Stimulated activated CD4-positive, alpha-beta T cell treated with anti-CD3 and anti-CD28 coated beads, Interleukin-12 subunit alpha, Interleukin-12 subunit beta, amount 100 ng/mL, for 4 hours (primary cell): ENCODE results near the gene CREB3L1.
"Not testable (repeated sequence)": the region's sequence is repeated elsewhere in the genome, so short reads cannot be mapped to it uniquely, and the experiment has no call there.

Source experiments
- DNase-seq: peaks from one replicate; pipeline ENCODE4 v3.0.0-alpha.2; 2020

The CREB3L1 gene

GRCh38 chr11:46249103-46249937, 28.1 kb upstream of the CREB3L1 start:
- no peak for DNase-seq

GRCh38 chr11:46249938-46250744, 27.3 kb upstream of the CREB3L1 start:
- no peak for DNase-seq

- DNase-seq = no peak
Measured at GRCh38 chr11:46250745-46251052, 26.8 kb upstream of the CREB3L1 start.

- no peak for DNase-seq
Measured at GRCh38 chr11:46251954-46252353, 25.5 kb upstream of the CREB3L1 start.

- DNase-seq = no peak
Measured at GRCh38 chr11:46252373-46252914, 25.0 kb upstream of the CREB3L1 start.

GRCh38 chr11:46253258-46254132, 24.0 kb upstream of the CREB3L1 start:
- DNase-seq = no peak

- DNase-seq = no peak
Measured at GRCh38 chr11:46254133-46254491, 23.4 kb upstream of the CREB3L1 start.

GRCh38 chr11:46256540-46257001, 20.9 kb upstream of the CREB3L1 start:
- DNase-seq = no peak

GRCh38 chr11:46259347-46259746, 18.1 kb upstream of the CREB3L1 start:
- DNase-seq = not testable (repeated sequence)

- DNase-seq = no peak
Measured at GRCh38 chr11:46259971-46260560, 17.4 kb upstream of the CREB3L1 start.

GRCh38 chr11:46263120-46263519, 14.3 kb upstream of the CREB3L1 start:
- DNase-seq = no peak

GRCh38 chr11:46264030-46264429, 13.4 kb upstream of the CREB3L1 start:
- no peak for DNase-seq

- DNase-seq = no peak
Measured at GRCh38 chr11:46264976-46265375, 12.5 kb upstream of the CREB3L1 start.

- no peak for DNase-seq
Measured at GRCh38 chr11:46265764-46266163, 11.7 kb upstream of the CREB3L1 start.

GRCh38 chr11:46267930-46268329, 9.5 kb upstream of the CREB3L1 start:
- DNase-seq = no peak

GRCh38 chr11:46270684-46271083, 6.8 kb upstream of the CREB3L1 start:
- DNase-seq = no peak

- DNase-seq = no peak
Measured at GRCh38 chr11:46271407-46271806, 6.1 kb upstream of the CREB3L1 start.

GRCh38 chr11:46271875-46272815, 5.3 kb upstream of the CREB3L1 start:
- no peak for DNase-seq

- DNase-seq = no peak
Measured at GRCh38 chr11:46272816-46273427, 4.5 kb upstream of the CREB3L1 start.

- DNase-seq = no peak
Measured at GRCh38 chr11:46273511-46274205, 3.8 kb upstream of the CREB3L1 start.
